ENCODE data around the gene ITPR3. TPM values are rescaled to one million over a fixed set of nuclear protein-coding genes. Genes with fewer than 3 reads are reported as not detected.

Gene ITPR3
- total and polyA plus RNA-seq, 4 donors: 0.49 to 2.8 (median 0.71) TPM

GRCh38 chr6:33623895-33624381 is 2.8 kb downstream of the ITPR3 start:
- TF ChIP-seq ZBTB33 (IDR thresholded peaks at IDR 0.05) (no peak), NR2F2 (IDR thresholded peaks at IDR 0.05) (no peak), EGR1 (IDR thresholded peaks at IDR 0.05; ENCODE audit: low read depth in 2 of 2) (no peak), HNF4G (IDR thresholded peaks at IDR 0.05) (no peak), ATF3 (IDR thresholded peaks at IDR 0.05) (no peak), HNF4A (conservative IDR thresholded peaks at IDR 0.05) (no peak), GABPA (IDR thresholded peaks at IDR 0.05 in 1 of 2, conservative IDR thresholded peaks at IDR 0.05 in 1 of 2) (no peak), RAD21 (IDR thresholded peaks at IDR 0.05) (no peak), JUND (IDR thresholded peaks at IDR 0.05) (no peak), CTCF (IDR thresholded peaks at IDR 0.05; ENCODE audit: low read depth, low read length, missing input control) (no peak), TAF1 (conservative IDR thresholded peaks at IDR 0.05) (no peak)
- Histone ChIP-seq H3K9ac (ENCODE audit: low read depth in 1 of 2, low read length in 2 of 2) (no peak overlapping the region), H3K27ac (ENCODE audit: low read depth in 1 of 2, low read length in 2 of 2) (no peak overlapping the region), H3K4me3 (ENCODE audit: low read depth in 1 of 3, low read length in 3 of 3) (no peak overlapping the region), H3K36me3 (ENCODE audit: control insufficient read depth in 4 of 4, insufficient read depth in 3 of 4, low read depth in 1 of 4, low read length in 3 of 4) (no peaks in the 10 kb centered on the region), H3K27me3 (ENCODE audit: control insufficient read depth in 4 of 4, insufficient read depth in 4 of 4, low read length in 3 of 4) (no peaks in the 10 kb centered on the region), H3K4me1 (ENCODE audit: control insufficient read depth in 4 of 4, insufficient read depth in 4 of 4, low read length in 3 of 4) (peaks cover 7 to 22% (median 10%) of the 10 kb centered on the region in 4 donors), H3K9me3 (ENCODE audit: control insufficient read depth in 4 of 4, low read length in 3 of 4) (no peaks in the 10 kb centered on the region)
- 85% methylated on average over 6 of the region's 6 CpGs for WGBS
- no peak for DNase-seq (ENCODE audit: low spot score)

- no peak for DNase-seq (ENCODE audit: low spot score)
- Histone ChIP-seq H3K4me3 (ENCODE audit: low read depth in 1 of 3, low read length in 3 of 3) (no peak overlapping the region), H3K9me3 (ENCODE audit: control insufficient read depth in 4 of 4, low read length in 3 of 4) (no peaks in the 10 kb centered on the region), H3K27me3 (ENCODE audit: control insufficient read depth in 4 of 4, insufficient read depth in 4 of 4, low read length in 3 of 4) (no peaks in the 10 kb centered on the region), H3K27ac (ENCODE audit: low read depth in 1 of 2, low read length in 2 of 2) (no peak overlapping the region), H3K9ac (ENCODE audit: low read depth in 1 of 2, low read length in 2 of 2) (no peak overlapping the region), H3K4me1 (ENCODE audit: control insufficient read depth in 4 of 4, insufficient read depth in 4 of 4, low read length in 3 of 4) (peaks cover 7 to 20% (median 10%) of the 10 kb centered on the region in 4 donors), H3K36me3 (ENCODE audit: control insufficient read depth in 4 of 4, insufficient read depth in 3 of 4, low read depth in 1 of 4, low read length in 3 of 4) (no peaks in the 10 kb centered on the region)
- no peak for TF ChIP-seq HNF4G (IDR thresholded peaks at IDR 0.05)
- 85% methylated on average over 4 of the region's 4 CpGs for WGBS
These were observed 3.7 kb downstream of the ITPR3 start for GRCh38 chr6:33624856-33625255.

GRCh38 chr6:33627876-33628275 is 6.8 kb downstream of the ITPR3 start:
- Histone ChIP-seq H3K9me3 (ENCODE audit: control insufficient read depth in 4 of 4, low read length in 3 of 4) (no peaks in the 10 kb centered on the region), H3K9ac (ENCODE audit: low read depth in 1 of 2, low read length in 2 of 2) (no peak overlapping the region), H3K27ac (ENCODE audit: low read depth in 1 of 2, low read length in 2 of 2) (no peak overlapping the region), H3K27me3 (ENCODE audit: control insufficient read depth in 4 of 4, insufficient read depth in 4 of 4, low read length in 3 of 4) (peaks cover 0 to under 1% (median 0%) of the 10 kb centered on the region in 4 donors), H3K4me1 (ENCODE audit: control insufficient read depth in 4 of 4, insufficient read depth in 4 of 4, low read length in 3 of 4) (peaks cover 0 to 1% (median 0%) of the 10 kb centered on the region in 4 donors), H3K4me3 (ENCODE audit: low read depth in 1 of 3, low read length in 3 of 3) (no peak overlapping the region), H3K36me3 (ENCODE audit: control insufficient read depth in 4 of 4, insufficient read depth in 3 of 4, low read depth in 1 of 4, low read length in 3 of 4) (no peaks in the 10 kb centered on the region)
- DNase-seq (ENCODE audit: low spot score): no peak
- WGBS: 64% methylated on average over 5 of the region's 5 CpGs
- TF ChIP-seq FOXA2 (IDR thresholded peaks at IDR 0.05) (no peak), GABPA (IDR thresholded peaks at IDR 0.05 in 1 of 2, conservative IDR thresholded peaks at IDR 0.05 in 1 of 2) (no peak), MAX (IDR thresholded peaks at IDR 0.05) (no peak), JUND (IDR thresholded peaks at IDR 0.05) (no peak), TAF1 (conservative IDR thresholded peaks at IDR 0.05) (no peak), HNF4G (IDR thresholded peaks at IDR 0.05) (no peak), SP1 (IDR thresholded peaks at IDR 0.05) (no peak), YY1 (IDR thresholded peaks at IDR 0.05) (no peak), CTCF (IDR thresholded peaks at IDR 0.05; ENCODE audit: low read depth, low read length, missing input control) (no peak), REST (IDR thresholded peaks at IDR 0.05) (no peak)
